PC-3 (cell line): Measurements from ENCODE around the gene WDR90.

Experiments
- CTCF ChIP-seq: fragments of 300-600 bp; sonication (generic); conservative IDR thresholded peaks from 2 replicates; pipeline ENCODE4 v1.5.1; 2017; ENCODE audit warnings: antibody characterized with exemption, low read depth, mild to moderate bottlenecking, low read length
- EZH2 ChIP-seq: fragments of 300-600 bp; sonication (generic); IDR thresholded peaks from one replicate; pipeline ENCODE4 v1.6.1; 2017; ENCODE audit warnings: antibody characterized with exemption, mild to moderate bottlenecking, low read length; ENCODE audit not compliant: unreplicated experiment
- EZH2phosphoT487 ChIP-seq: fragments of 300-600 bp; sonication (generic); IDR thresholded peaks from 2 replicates; pipeline ENCODE4 v1.6.1; 2018; ENCODE audit warnings: mild to moderate bottlenecking, antibody characterized with exemption, low read length, borderline replicate concordance

DNA sequence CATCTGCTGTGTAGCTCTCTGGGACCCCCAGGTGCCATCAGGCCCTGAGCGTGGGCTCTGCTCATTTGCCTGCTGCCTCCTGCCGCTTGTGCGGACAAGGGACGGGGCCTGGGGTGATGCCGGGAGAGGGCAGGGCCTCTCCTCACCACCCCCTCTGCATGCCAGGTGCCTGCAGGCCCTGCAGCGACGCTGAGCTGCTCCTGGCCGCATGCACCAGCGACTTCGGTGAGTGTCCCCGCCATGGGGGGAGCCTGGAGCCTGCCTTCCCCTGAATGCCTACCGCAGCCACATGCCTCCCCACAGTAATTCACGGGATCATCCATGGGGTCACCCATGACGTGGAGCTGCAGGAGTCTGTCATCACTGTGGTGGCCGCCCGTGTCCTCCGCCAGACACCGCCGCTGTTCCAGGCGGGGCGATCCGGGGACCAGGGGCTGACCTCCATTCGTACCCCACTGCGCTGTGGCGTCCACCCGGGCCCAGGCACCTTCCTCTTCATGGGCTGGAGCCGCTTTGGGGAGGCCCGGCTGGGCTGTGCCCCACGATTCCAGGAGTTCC, 67.7 kb downstream of the WDR90 start:
- TF ChIP-seq CTCF = no peak
- no peak for TF ChIP-seq EZH2phosphoT487
- no peak for TF ChIP-seq EZH2
